ENCODE results near the gene CRYZ.

DNA sequence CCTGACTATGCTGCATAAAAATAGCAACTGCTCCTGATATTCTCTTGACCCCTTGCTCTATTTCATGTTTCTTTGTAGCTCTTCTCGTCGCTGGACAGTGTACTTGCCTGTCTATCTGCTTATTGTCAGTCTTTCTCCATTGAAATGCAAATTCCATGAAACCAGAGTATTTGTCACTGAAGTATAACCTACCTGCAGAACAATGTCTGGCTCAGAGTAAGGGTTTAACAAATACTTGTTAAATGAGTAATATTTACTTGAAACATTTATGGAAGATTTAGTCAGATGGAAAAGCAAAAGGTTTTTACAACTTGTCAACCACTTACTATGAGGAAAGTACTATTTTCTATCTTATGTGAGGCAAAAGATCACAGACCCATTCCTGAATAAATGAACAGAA, 39.4 kb downstream of the CRYZ start:
- TF ChIP-seq, protein P1, sequence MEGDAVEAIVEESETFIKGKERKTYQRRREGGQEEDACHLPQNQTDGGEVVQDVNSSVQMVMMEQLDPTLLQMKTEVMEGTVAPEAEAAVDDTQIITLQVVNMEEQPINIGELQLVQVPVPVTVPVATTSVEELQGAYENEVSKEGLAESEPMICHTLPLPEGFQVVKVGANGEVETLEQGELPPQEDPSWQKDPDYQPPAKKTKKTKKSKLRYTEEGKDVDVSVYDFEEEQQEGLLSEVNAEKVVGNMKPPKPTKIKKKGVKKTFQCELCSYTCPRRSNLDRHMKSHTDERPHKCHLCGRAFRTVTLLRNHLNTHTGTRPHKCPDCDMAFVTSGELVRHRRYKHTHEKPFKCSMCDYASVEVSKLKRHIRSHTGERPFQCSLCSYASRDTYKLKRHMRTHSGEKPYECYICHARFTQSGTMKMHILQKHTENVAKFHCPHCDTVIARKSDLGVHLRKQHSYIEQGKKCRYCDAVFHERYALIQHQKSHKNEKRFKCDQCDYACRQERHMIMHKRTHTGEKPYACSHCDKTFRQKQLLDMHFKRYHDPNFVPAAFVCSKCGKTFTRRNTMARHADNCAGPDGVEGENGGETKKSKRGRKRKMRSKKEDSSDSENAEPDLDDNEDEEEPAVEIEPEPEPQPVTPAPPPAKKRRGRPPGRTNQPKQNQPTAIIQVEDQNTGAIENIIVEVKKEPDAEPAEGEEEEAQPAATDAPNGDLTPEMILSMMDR (optimal IDR thresholded peaks at IDR 0.05 in 1 of 3, IDR thresholded peaks at IDR 0.05 in 1 of 3, conservative IDR thresholded peaks at IDR 0.05 in 1 of 3; ENCODE audit: extremely low read depth in 1 of 3, insufficient read depth in 2 of 3, low read length in 3 of 3) = no peak
- no peak for TF ChIP-seq EZH2 (IDR thresholded peaks at IDR 0.05; ENCODE audit: low read length)

Data from keratinocyte (primary cell).